Left ventricle myocardium inferior (tissue), 1 donor: ENCODE results near the gene A2ML1. TPM values are rescaled to one million over a fixed set of nuclear protein-coding genes. Genes with fewer than 3 reads are reported as not detected.
"Not testable (repeated sequence)": the region's sequence is repeated elsewhere in the genome, so short reads cannot be mapped to it uniquely, and the experiment has no call there.

Experiments
- DNase-seq: peaks from one replicate; pipeline ENCODE4 v3.0.0-alpha.2; 2020
- H3K27ac ChIP-seq: fragments of 200-600 bp; replicated peaks from 2 replicates; pipeline ENCODE4 v1.8.0; 2021
- H3K27me3 ChIP-seq: fragments of 200-600 bp; 2 replicates; pipeline ENCODE4 v1.8.0; 2021; ENCODE audit warnings: low read depth
- H3K36me3 ChIP-seq: fragments of 200-600 bp; 2 replicates; pipeline ENCODE4 v1.8.0; 2021
- H3K4me1 ChIP-seq: fragments of 200-600 bp; 2 replicates; pipeline ENCODE4 v1.8.0; 2021
- H3K4me3 ChIP-seq: fragments of 200-600 bp; 2 replicates; pipeline ENCODE4 v1.8.0; 2021; ENCODE audit warnings: mild to moderate bottlenecking, moderate library complexity
- H3K9me3 ChIP-seq: fragments of 200-600 bp; replicated peaks from 2 replicates; pipeline ENCODE4 v1.8.0; 2021
- intact Hi-C: fragments of 100-400 bp; cut with micrococcal nuclease; formaldehyde crosslinking; loops from one replicate; pipeline ENCODE4 v1.11.0; 2022
- total RNA-seq: library from RNA; stranded (reverse); fragmentation: NEBNext Ultra II Directional; extraction: Animal tissue kit (Norgen Biotek cat#: 25700); gene quantifications from one replicate; pipeline ENCODE4 v1.2.1, GENCODE V29; 2021
- TF ChIP-seq, protein P1 (sequence below): fragments of 200-600 bp; IDR thresholded peaks from 2 replicates; pipeline ENCODE4 v1.8.0; 2021; ENCODE audit warnings: antibody characterized with exemption, mild to moderate bottlenecking, borderline replicate concordance
- donor health status: DM: no; HTN: yes; CAD: no; lungs with severe emphysema.

A2ML1 gene
- total RNA-seq, 1 donor from 2014 or later = not detected

DNA sequence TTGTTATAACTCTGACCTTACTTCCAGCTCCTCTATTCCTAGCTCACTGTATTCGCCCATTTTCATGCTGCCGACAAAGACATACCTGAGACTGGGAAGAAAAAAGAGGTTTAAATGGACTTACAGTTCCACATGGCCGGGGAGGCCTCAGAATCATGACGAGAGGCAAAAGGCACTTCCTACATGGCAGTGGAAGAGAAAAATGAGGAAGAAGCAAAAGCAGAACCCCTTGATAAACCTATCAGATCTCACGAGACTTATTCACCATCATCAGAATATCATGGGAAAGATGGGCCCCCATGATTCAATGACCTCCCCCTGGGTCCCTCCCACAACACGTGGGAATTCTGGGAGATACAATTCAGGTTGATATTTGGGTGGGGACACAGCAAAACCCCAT, 77.4 kb downstream of the A2ML1 start:
- Histone ChIP-seq H3K4me3 (no peak overlapping the region), H3K36me3 (no peaks in the 10 kb centered on the region)

DNA sequence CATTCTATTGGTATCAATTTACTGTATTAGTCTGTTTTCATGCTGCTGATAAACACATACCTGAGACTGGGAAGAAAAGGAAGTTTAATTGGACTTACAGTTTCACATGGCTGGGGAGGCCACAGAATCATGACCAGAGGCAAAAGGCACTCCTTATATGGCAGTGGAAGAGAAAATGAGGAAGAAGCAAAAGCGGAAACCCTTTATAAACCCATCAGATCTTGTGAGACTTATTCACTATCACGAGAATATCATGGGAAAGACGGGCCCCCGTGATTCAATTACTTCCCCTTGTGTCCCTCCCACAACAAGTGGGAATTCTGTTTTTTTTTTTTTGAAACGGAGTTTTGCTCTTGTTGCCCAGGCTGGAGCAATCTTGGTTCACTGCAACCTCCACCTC, 80.3 kb downstream of the A2ML1 start:
- intact Hi-C loops, H3K4me3 ChIP-seq, H3K4me1 ChIP-seq, H3K27ac ChIP-seq, H3K9me3 ChIP-seq, H3K36me3 ChIP-seq, DNase-seq, H3K27me3 ChIP-seq: not testable (repeated sequence)

More for the DNA sequence above, 77.4 kb downstream of the A2ML1 start:
- no peak overlapping the region for H3K27ac ChIP-seq
- no peaks in the 10 kb centered on the region for H3K9me3 ChIP-seq
- DNase-seq = no peak
- no peaks in the 10 kb centered on the region for H3K4me1 ChIP-seq
- intact Hi-C loops = loop anchor here (10.0 kb wide), 1 partner anchor 235 kb away; the partner anchor contains the start of gene MFAP5
- TF ChIP-seq, protein P1, sequence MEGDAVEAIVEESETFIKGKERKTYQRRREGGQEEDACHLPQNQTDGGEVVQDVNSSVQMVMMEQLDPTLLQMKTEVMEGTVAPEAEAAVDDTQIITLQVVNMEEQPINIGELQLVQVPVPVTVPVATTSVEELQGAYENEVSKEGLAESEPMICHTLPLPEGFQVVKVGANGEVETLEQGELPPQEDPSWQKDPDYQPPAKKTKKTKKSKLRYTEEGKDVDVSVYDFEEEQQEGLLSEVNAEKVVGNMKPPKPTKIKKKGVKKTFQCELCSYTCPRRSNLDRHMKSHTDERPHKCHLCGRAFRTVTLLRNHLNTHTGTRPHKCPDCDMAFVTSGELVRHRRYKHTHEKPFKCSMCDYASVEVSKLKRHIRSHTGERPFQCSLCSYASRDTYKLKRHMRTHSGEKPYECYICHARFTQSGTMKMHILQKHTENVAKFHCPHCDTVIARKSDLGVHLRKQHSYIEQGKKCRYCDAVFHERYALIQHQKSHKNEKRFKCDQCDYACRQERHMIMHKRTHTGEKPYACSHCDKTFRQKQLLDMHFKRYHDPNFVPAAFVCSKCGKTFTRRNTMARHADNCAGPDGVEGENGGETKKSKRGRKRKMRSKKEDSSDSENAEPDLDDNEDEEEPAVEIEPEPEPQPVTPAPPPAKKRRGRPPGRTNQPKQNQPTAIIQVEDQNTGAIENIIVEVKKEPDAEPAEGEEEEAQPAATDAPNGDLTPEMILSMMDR = no peak
- H3K27me3 ChIP-seq = no peaks in the 10 kb centered on the region

DNA sequence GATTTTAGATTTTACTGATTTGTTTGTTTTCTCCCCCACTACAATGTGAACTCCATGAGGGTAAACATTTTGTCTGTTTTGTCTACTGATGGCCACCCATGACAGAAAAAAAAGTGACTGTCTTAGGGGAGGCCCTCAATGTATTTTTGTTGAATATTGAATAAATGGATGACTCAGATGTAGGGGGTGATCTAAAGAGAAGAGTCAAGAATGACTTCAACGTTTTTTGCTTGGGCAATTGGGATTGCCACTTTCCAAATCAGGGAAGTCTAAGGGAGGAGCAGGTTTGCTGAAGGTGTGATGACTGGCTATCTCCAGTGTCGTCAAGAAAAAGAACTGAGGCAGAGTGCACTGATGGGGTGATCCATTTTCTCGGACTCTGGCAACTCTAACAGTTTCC, 81.2 kb downstream of the A2ML1 start:
- no peak overlapping the region for H3K4me3 ChIP-seq
- no peak for DNase-seq
- peak overlapping the region; percentile 77 for H3K27ac ChIP-seq
- TF ChIP-seq, protein P1 = no peak
- H3K9me3 ChIP-seq = no peaks in the 10 kb centered on the region
- H3K27me3 ChIP-seq = no peaks in the 10 kb centered on the region
- intact Hi-C loops = no loop called here
- peaks cover 9% of the 10 kb centered on the region for H3K4me1 ChIP-seq
- H3K36me3 ChIP-seq = no peaks in the 10 kb centered on the region

DNA sequence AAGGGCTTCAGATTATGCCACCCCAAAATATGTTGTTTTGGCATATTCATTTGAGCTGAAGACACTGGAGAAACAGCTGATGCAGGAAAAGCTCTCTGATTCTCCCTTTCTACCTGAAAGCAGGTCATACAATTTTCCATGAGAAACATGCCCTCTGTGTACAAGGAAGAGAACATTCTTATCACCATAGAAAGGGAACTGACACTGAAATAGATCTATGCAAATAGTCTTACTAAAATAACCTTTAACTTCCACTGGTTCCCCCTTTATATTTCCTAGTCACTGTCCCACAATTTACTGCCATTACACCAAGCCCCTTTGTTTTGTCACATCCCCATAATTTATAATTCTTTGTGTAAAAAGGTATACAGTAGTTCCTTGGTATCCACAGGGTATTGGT, 82.2 kb downstream of the A2ML1 start:
- H3K4me1 ChIP-seq = peaks cover 10% of the 10 kb centered on the region
- no peak for DNase-seq
- TF ChIP-seq, protein P1 = no peak
- no peaks in the 10 kb centered on the region for H3K9me3 ChIP-seq
- peak overlapping the region; percentile 33 for H3K4me3 ChIP-seq
- no peaks in the 10 kb centered on the region for H3K36me3 ChIP-seq
- no peaks in the 10 kb centered on the region for H3K27me3 ChIP-seq
- H3K27ac ChIP-seq = peak overlapping the region; percentile 77
- intact Hi-C loops = no loop called here

DNA sequence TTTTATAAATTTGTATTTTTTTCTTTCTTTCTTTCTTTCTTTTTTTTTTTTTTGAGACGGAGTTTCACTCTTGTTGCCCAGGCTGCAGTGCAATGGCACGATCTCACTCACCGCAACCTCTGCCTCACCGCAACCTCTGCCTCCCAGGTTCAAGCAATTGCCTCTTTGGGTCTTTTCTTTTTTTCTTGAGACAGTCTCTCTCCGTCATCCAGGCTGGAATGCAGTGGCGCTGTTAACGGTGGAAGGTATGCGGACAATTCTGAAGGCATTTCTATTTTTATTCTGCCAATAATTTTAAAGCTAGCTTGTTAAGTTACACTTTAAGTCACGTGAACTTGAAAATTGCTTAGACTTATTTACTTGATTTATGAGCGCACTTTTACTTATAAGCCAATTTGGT, 83.1 kb downstream of the A2ML1 start:
- TF ChIP-seq, protein P1 = no peak
- DNase-seq = no peak
- Histone ChIP-seq H3K9me3 (no peaks in the 10 kb centered on the region), H3K4me1 (peaks cover 13% of the 10 kb centered on the region), H3K36me3 (no peaks in the 10 kb centered on the region), H3K27ac (peak overlapping the region; percentile 77), H3K4me3 (peak overlapping the region; percentile 33), H3K27me3 (no peaks in the 10 kb centered on the region)
- intact Hi-C loops = no loop called here

DNA sequence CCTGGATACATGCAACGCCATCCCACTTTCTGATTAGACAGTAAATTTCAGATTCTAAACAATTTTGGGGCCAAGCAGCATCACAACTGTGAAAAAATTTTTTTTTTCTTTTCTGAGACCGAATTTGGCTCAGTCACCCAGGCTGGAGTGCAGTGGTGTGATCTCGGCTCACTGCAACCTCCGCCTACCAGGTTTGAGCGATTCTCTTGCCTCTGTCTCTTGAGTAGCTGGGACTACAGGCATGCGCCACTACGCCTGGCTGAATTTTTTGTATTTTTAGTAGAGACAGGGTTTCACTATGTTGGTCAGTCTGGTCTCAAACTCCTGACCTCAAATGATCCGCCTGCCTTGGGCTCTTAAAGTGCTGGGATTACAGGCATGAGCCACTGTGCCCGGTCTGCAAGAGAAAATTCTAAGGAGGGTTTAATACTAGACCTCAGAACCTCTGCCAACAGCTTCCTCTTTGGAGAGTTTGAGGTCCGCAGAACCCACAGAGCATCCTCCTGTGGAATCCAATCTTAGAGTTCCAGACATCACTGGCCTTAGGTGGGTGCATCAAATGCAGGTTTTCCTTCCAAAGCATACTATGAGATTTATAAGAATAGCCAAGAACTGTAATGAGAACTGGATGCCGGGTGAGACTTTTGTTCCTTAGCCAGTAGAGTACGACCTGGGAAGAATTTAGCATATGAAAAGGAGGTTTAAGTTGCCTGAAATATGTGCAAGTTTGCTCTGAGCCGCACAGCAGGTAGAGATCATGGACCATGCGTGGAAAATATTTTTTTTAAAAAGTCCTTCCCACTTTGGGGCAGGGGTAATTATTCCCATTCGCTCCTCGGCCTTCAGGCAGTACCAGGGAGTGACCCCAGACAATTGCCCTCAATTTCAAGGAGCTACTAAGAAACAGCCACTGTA, 84.1 kb downstream of the A2ML1 start:
- H3K4me3 ChIP-seq = no peak overlapping the region
- no peak for DNase-seq
- no peaks in the 10 kb centered on the region for H3K9me3 ChIP-seq
- no peaks in the 10 kb centered on the region for H3K27me3 ChIP-seq
- TF ChIP-seq, protein P1 = no peak
- peak overlapping the region; percentile 77 for H3K27ac ChIP-seq
- intact Hi-C loops = no loop called here
- peaks cover 14% of the 10 kb centered on the region for H3K4me1 ChIP-seq
- H3K36me3 ChIP-seq = no peaks in the 10 kb centered on the region
